Daoy (cell line): ENCODE measurements around the gene BCAR3. TPM values are rescaled to one million over a fixed set of nuclear protein-coding genes. Genes with fewer than 3 reads are reported as not detected.
"Not testable (repeated sequence)": the region's sequence is repeated elsewhere in the genome, so short reads cannot be mapped to it uniquely, and the experiment has no call there.

ENCODE experiments used
- DNase-seq: peaks from one replicate; pipeline ENCODE4 v3.0.0-alpha.2; 2015; ENCODE audit warnings: low read depth
- total RNA-seq: library from RNA; depleted of rRNA; stranded (reverse); fragments of >200 nt; shearing (Covaris generic); gene quantifications from 2 replicates; pipeline ENCODE4 v1.2.3, GENCODE V29; 2014

The BCAR3 gene
- total RNA-seq, 1 experiment from 2014 or later, result 70.5 TPM

GRCh38 chr1:93705892-93706500, 24.4 kb upstream of the BCAR3 start:
- peak; percentile 37 for DNase-seq

GRCh38 chr1:93704052-93704451, 22.4 kb upstream of the BCAR3 start:
- DNase-seq, result no peak

- DNase-seq, result peak; percentile 76
These were observed 22.0 kb upstream of the BCAR3 start for GRCh38 chr1:93703643-93704042.

GRCh38 chr1:93702828-93703183, 21.2 kb upstream of the BCAR3 start:
- no peak for DNase-seq

GRCh38 chr1:93702111-93702827, 20.6 kb upstream of the BCAR3 start:
- peak; percentile 96 for DNase-seq

- DNase-seq, result peak; percentile 100
These were observed 20.0 kb upstream of the BCAR3 start for GRCh38 chr1:93701629-93702028.

- DNase-seq, result no peak
These were observed 19.2 kb upstream of the BCAR3 start for GRCh38 chr1:93700532-93701469.

- DNase-seq, result no peak
These were observed 18.0 kb upstream of the BCAR3 start for GRCh38 chr1:93699503-93700168.

GRCh38 chr1:93699049-93699384, 17.4 kb upstream of the BCAR3 start:
- no peak for DNase-seq

- no peak for DNase-seq
These were observed 16.9 kb upstream of the BCAR3 start for GRCh38 chr1:93698329-93699048.

- not testable (repeated sequence) for DNase-seq
These were observed 15.9 kb upstream of the BCAR3 start for GRCh38 chr1:93697566-93697965.

GRCh38 chr1:93695411-93696005, 13.9 kb upstream of the BCAR3 start:
- no peak for DNase-seq

- peak; percentile 69 for DNase-seq
These were observed 13.2 kb upstream of the BCAR3 start for GRCh38 chr1:93694819-93695218.

GRCh38 chr1:93694039-93694438, 12.4 kb upstream of the BCAR3 start:
- DNase-seq, result peak; percentile 82

- DNase-seq, result peak; percentile 97
These were observed 11.4 kb upstream of the BCAR3 start for GRCh38 chr1:93692983-93693591.

- peak; percentile 62 for DNase-seq
These were observed 10.8 kb upstream of the BCAR3 start for GRCh38 chr1:93692451-93692861.

- no peak for DNase-seq
These were observed 10.4 kb upstream of the BCAR3 start for GRCh38 chr1:93692026-93692425.

GRCh38 chr1:93690921-93691789, 9.5 kb upstream of the BCAR3 start:
- peak; percentile 51 for DNase-seq

GRCh38 chr1:93690341-93690740, 8.7 kb upstream of the BCAR3 start:
- DNase-seq, result no peak
